HG02763 (cell line): ENCODE results near the gene DUOXA2.
"Not testable (repeated sequence)": the region's sequence is repeated elsewhere in the genome, so short reads cannot be mapped to it uniquely, and the experiment has no call there.

Experiments
- ATAC-seq: cut with Tn5 transposase; IDR thresholded peaks from one replicate; pipeline ENCODE4 v1.9.1; 2021; ENCODE audit warnings: mild to moderate bottlenecking, moderate library complexity; ENCODE audit not compliant: unreplicated experiment

Gene DUOXA2

GRCh38 chr15:45134682-45135604 lies 20.8 kb downstream of the DUOXA2 start:
- no peak for ATAC-seq

- ATAC-seq, result not testable (repeated sequence)
Observed at GRCh38 chr15:45135705-45136377, 21.7 kb downstream of the DUOXA2 start.

GRCh38 chr15:45136378-45136764 lies 22.2 kb downstream of the DUOXA2 start:
- ATAC-seq, result no peak

- no peak for ATAC-seq
Observed at GRCh38 chr15:45137703-45138102, 23.6 kb downstream of the DUOXA2 start.

- no peak for ATAC-seq
Observed at GRCh38 chr15:45138814-45139765, 25.0 kb downstream of the DUOXA2 start.

- no peak for ATAC-seq
Observed at GRCh38 chr15:45139770-45140169, 25.6 kb downstream of the DUOXA2 start.

GRCh38 chr15:45140557-45141250 lies 26.6 kb downstream of the DUOXA2 start:
- ATAC-seq, result no peak

- no peak for ATAC-seq
Observed at GRCh38 chr15:45141386-45141785, 27.3 kb downstream of the DUOXA2 start.

GRCh38 chr15:45143056-45143455 lies 28.9 kb downstream of the DUOXA2 start:
- ATAC-seq, result no peak

- no peak for ATAC-seq
Observed at GRCh38 chr15:45143946-45144345, 29.8 kb downstream of the DUOXA2 start.

GRCh38 chr15:45144775-45145174 lies 30.6 kb downstream of the DUOXA2 start:
- no peak for ATAC-seq

GRCh38 chr15:45146405-45146804 lies 32.3 kb downstream of the DUOXA2 start:
- ATAC-seq, result no peak

GRCh38 chr15:45147606-45148005 lies 33.5 kb downstream of the DUOXA2 start:
- no peak for ATAC-seq

GRCh38 chr15:45148076-45149059 lies 34.2 kb downstream of the DUOXA2 start:
- no peak for ATAC-seq

- no peak for ATAC-seq
Observed at GRCh38 chr15:45149060-45149459, 34.9 kb downstream of the DUOXA2 start.

- ATAC-seq, result no peak
Observed at GRCh38 chr15:45150481-45150880, 36.4 kb downstream of the DUOXA2 start.

- no peak for ATAC-seq
Observed at GRCh38 chr15:45150997-45151396, 36.9 kb downstream of the DUOXA2 start.

GRCh38 chr15:45151998-45152828 lies 38.1 kb downstream of the DUOXA2 start:
- ATAC-seq, result no peak
